Epidermal melanocyte (primary cell): Measurements from ENCODE around the gene DDI1.

Source experiments
- DNase-seq: peaks from one replicate; pipeline ENCODE4 v3.0.0; 2011; ENCODE audit warnings: low spot score; ENCODE audit not compliant: insufficient read length

Gene DDI1

DNA sequence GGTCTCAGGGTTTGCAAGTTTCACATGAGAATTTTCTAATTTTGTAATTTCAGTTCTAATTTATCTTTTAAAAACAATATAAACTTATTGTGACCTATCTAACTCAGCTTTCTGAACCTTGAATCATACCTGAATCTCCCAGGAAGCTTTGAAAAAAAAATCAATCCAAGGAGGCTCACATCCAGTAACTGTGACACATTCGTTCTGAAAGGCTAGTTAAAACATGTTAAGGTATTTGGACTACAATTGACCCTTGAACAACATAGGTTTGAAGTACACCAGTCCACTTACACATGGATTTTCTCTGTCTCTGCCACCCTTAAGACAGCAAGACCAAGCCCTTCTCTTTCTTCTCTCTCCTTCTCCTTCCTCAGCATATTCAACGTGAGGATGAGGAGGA is 40.0 kb downstream of the DDI1 start:
- DNase-seq = no peak

DNA sequence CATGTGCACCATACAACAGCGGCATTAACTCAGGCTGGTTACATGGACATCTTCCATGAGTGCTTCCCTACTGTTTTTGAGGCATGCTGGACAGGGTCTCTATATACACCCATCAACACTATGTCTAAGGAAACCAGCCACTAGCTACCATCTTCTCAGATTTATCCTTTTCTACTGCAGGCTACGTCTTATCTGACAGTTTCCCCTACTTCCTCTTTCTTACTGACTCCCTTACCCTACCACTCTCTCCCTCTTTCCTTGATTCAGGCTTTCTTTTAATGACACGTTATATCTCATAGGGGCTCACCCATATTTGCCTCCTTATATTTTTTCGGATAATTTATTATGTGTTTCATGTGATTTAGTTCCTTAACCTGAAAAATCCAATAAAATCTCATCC is 41.8 kb downstream of the DDI1 start:
- no peak for DNase-seq

DNA sequence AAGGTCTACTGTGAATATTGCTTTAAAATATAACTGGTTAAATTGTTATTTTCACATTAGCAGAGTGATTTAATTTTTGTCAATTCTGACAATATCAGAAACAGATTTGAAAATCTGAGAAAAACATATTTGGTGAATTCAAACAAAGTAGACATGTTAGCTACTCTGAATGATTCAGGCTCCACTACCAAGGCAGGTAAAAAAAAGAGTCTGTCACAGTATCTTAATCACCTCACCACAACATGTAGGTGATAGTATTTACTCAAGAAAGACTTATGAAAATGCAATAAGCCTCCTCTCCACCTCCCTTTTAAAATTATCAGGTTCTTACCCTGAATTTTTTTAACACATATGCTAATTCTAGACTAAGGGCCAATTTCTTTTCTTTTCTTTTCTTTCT is 42.6 kb downstream of the DDI1 start:
- no peak for DNase-seq

DNA sequence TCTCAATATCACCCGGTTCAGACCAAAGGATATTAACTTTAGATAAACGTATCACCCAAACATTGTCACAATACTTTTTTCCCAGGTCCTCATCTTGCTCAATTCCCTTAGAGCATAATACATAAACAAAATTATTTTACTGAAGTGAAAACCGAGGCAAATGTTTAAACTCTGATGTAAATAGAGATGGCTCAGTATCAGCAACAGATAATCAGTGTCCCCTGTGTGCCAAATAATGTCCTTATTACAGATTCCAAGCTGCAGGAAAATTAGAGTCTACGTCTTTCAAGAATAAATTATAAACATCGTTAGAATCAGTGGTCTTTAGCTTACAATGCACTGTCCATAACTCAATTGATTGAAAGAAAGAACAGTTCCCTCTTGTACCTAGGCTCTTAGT is 50.2 kb downstream of the DDI1 start:
- DNase-seq = no peak
